Type B pancreatic cell (in vitro differentiated cells): ENCODE results near the gene PDCL3. TPM values are rescaled to one million over a fixed set of nuclear protein-coding genes. Genes with fewer than 3 reads are reported as not detected.

Source experiments
- DNase-seq: peaks from one replicate; pipeline ENCODE4 v3.0.0; 2021; ENCODE audit warnings: mixed read lengths; ENCODE audit not compliant: unreplicated experiment; ENCODE audit errors: extremely low spot score
- H3K27ac Mint-ChIP-seq: 2 replicates; pipeline ENCODE4 v1.8.0; 2021; ENCODE audit warnings: mild to moderate bottlenecking, mixed read lengths
- H3K27me3 Mint-ChIP-seq: 2 replicates; pipeline ENCODE4 v1.8.0; 2021; ENCODE audit warnings: mixed read lengths
- H3K36me3 Mint-ChIP-seq: 2 replicates; pipeline ENCODE4 v1.8.0; 2021; ENCODE audit warnings: mixed read lengths
- H3K4me1 Mint-ChIP-seq: one replicate; pipeline ENCODE4 v1.8.0; 2021; ENCODE audit warnings: mixed read lengths; ENCODE audit not compliant: unreplicated experiment
- H3K4me3 Mint-ChIP-seq: 2 replicates; pipeline ENCODE4 v1.8.0; 2021; ENCODE audit warnings: mild to moderate bottlenecking, mixed read lengths
- H3K9me3 Mint-ChIP-seq: 2 replicates; pipeline ENCODE4 v1.8.0; 2021; ENCODE audit warnings: mixed read lengths
- total RNA-seq: library from RNA; stranded (reverse); gene quantifications from 2 replicates; pipeline ENCODE4 v1.2.1, GENCODE V29; 2021; ENCODE audit warnings: low replicate concordance
- TF ChIP-seq, protein P1 (sequence below): fragments of 200-600 bp; sonication (generic); conservative IDR thresholded peaks from 2 replicates; pipeline ENCODE4 v1.5.0; 2021; ENCODE audit warnings: antibody characterized with exemption, mild to moderate bottlenecking

Gene PDCL3
- total RNA-seq, 1 donor from 2014 or later = 23.1 TPM

GRCh38 chr2:100603948-100604633, 41.3 kb downstream of the PDCL3 start:
- Mint-ChIP-seq H3K4me1 (peaks cover 5% of the 10 kb centered on the region), H3K4me3 (no peak overlapping the region), H3K36me3 (no peaks in the 10 kb centered on the region), H3K27ac (no peak overlapping the region), H3K27me3 (no peaks in the 10 kb centered on the region), H3K9me3 (no peaks in the 10 kb centered on the region)
- TF ChIP-seq, protein P1, sequence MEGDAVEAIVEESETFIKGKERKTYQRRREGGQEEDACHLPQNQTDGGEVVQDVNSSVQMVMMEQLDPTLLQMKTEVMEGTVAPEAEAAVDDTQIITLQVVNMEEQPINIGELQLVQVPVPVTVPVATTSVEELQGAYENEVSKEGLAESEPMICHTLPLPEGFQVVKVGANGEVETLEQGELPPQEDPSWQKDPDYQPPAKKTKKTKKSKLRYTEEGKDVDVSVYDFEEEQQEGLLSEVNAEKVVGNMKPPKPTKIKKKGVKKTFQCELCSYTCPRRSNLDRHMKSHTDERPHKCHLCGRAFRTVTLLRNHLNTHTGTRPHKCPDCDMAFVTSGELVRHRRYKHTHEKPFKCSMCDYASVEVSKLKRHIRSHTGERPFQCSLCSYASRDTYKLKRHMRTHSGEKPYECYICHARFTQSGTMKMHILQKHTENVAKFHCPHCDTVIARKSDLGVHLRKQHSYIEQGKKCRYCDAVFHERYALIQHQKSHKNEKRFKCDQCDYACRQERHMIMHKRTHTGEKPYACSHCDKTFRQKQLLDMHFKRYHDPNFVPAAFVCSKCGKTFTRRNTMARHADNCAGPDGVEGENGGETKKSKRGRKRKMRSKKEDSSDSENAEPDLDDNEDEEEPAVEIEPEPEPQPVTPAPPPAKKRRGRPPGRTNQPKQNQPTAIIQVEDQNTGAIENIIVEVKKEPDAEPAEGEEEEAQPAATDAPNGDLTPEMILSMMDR = no peak
- no peak for DNase-seq

DNA sequence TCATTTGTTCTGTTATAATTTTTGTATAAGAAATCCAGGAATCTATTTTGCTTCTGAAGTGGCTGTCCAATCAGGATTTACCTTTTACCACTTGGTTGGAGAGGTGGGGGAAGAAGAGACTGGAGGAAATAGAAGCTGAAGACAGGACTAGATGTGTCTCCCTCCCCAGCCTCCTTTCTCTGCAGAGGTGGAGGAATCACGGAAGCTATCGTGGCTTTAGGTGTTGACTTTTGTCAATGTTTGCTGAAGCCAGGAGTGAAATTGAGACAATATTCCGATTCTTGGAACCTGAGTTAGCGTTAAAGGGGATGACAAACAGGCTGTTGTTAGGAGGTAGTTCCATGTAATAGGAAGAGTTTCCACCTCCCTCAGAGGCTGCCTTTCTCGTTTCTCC, 43.5 kb downstream of the PDCL3 start:
- Mint-ChIP-seq H3K4me1 (peaks cover 5% of the 10 kb centered on the region), H3K27ac (no peak overlapping the region), H3K4me3 (no peak overlapping the region), H3K36me3 (no peaks in the 10 kb centered on the region), H3K9me3 (no peaks in the 10 kb centered on the region), H3K27me3 (peaks cover under 1% of the 10 kb centered on the region)
- TF ChIP-seq, protein P1 = no peak
- no peak for DNase-seq

DNA sequence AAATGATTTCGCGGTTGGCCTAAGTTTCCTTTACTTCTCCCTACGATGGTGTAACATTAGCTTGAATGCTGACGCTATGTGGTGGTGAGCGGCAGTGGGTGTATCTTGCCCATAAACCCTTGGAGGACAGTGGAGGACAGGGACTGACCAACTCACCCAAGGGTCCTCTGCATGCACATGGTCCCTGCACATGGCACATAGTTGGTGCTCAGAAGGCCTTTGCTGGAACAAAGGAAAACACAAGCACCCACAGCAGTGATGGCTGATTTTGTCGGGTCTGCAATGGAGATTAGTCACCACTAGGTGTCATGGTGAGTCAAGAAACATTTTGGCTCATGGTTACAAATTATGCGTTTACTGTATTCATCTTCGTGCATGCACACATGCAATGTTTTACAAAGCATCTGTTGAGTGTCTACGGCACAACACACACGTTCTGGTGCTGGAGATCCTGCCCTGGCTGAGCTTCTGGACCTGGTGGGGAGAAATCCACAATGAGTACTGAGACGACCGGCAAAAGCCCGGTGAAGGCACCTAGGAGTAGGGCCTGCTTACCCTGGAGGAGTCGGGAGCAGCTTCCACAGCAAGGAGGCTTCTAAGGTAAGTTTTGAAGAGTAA, 44.0 kb downstream of the PDCL3 start:
- H3K4me1 Mint-ChIP-seq = peaks cover 5% of the 10 kb centered on the region
- no peak overlapping the region for H3K27ac Mint-ChIP-seq
- no peak overlapping the region for H3K4me3 Mint-ChIP-seq

GRCh38 chr2:100610381-100610831, 47.6 kb downstream of the PDCL3 start:
- TF ChIP-seq, protein P1 = peak; percentile 82
- H3K36me3 Mint-ChIP-seq = no peaks in the 10 kb centered on the region
- peaks cover 2% of the 10 kb centered on the region for H3K27me3 Mint-ChIP-seq
- H3K9me3 Mint-ChIP-seq = no peaks in the 10 kb centered on the region
- H3K27ac Mint-ChIP-seq = no peak overlapping the region
- peaks cover 5% of the 10 kb centered on the region for H3K4me1 Mint-ChIP-seq
- DNase-seq = peak; percentile 80
- no peak overlapping the region for H3K4me3 Mint-ChIP-seq

More for the DNA sequence above, 44.0 kb downstream of the PDCL3 start:
- Mint-ChIP-seq H3K27me3 (peaks cover 2% of the 10 kb centered on the region), H3K36me3 (no peaks in the 10 kb centered on the region), H3K9me3 (no peaks in the 10 kb centered on the region)
- TF ChIP-seq, protein P1 = peak; percentile 90
- DNase-seq = no peak

- Mint-ChIP-seq H3K4me1 (peaks cover 5% of the 10 kb centered on the region), H3K27ac (no peak overlapping the region), H3K9me3 (no peaks in the 10 kb centered on the region), H3K27me3 (peaks cover 2% of the 10 kb centered on the region), H3K36me3 (no peaks in the 10 kb centered on the region), H3K4me3 (no peak overlapping the region)
- TF ChIP-seq, protein P1 = no peak
- no peak for DNase-seq
Observed at GRCh38 chr2:100611079-100612029, 48.6 kb downstream of the PDCL3 start.
